ENCODE measurements around the gene SPINDOC. TPM values are rescaled to one million over a fixed set of nuclear protein-coding genes. Genes with fewer than 3 reads are reported as not detected.
A peak's percentile ranks its signal among the peaks of the same experiment; 100 is the strongest.
"Not testable (repeated sequence)": the region's sequence is repeated elsewhere in the genome, so short reads cannot be mapped to it uniquely, and the experiment has no call there.

The SPINDOC gene
- total RNA-seq, 1 experiment from 2014 or later: 94.5 TPM

GRCh38 chr11:63770763-63771162 is 42.5 kb upstream of the SPINDOC start:
- no peak for DNase-seq (ENCODE audit: low spot score)
- H3K4me1 ChIP-seq (ENCODE audit: insufficient read depth, low read length, poor library complexity, severe bottlenecking): peaks cover 42% of the 10 kb centered on the region
- no TSS peak for BruUV-seq (replicated peaks)
- H3K9me3 ChIP-seq (ENCODE audit: low read depth, low read length, poor library complexity, severe bottlenecking): no peaks in the 10 kb centered on the region
- H3K27me3 ChIP-seq (replicated peaks; ENCODE audit: insufficient read depth, low read depth, low read length, poor library complexity): no peaks in the 10 kb centered on the region
- H3K27ac ChIP-seq (ENCODE audit: low read depth, low read length, poor library complexity, severe bottlenecking): no peak overlapping the region
- CTCF ChIA-PET: no interaction called here
- POLR2A ChIA-PET (ENCODE audit: low non-redundant PET): interaction anchor here (0.6 kb wide), 1 partner anchor 15 kb away, joined by 6 read pairs; no protein-coding TSS in a partner anchor
- no peak overlapping the region for H3K4me3 ChIP-seq (ENCODE audit: low read depth, low read length, poor library complexity, severe bottlenecking)
- TF ChIP-seq, protein P1, sequence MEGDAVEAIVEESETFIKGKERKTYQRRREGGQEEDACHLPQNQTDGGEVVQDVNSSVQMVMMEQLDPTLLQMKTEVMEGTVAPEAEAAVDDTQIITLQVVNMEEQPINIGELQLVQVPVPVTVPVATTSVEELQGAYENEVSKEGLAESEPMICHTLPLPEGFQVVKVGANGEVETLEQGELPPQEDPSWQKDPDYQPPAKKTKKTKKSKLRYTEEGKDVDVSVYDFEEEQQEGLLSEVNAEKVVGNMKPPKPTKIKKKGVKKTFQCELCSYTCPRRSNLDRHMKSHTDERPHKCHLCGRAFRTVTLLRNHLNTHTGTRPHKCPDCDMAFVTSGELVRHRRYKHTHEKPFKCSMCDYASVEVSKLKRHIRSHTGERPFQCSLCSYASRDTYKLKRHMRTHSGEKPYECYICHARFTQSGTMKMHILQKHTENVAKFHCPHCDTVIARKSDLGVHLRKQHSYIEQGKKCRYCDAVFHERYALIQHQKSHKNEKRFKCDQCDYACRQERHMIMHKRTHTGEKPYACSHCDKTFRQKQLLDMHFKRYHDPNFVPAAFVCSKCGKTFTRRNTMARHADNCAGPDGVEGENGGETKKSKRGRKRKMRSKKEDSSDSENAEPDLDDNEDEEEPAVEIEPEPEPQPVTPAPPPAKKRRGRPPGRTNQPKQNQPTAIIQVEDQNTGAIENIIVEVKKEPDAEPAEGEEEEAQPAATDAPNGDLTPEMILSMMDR (conservative IDR thresholded peaks at IDR 0.05; ENCODE audit: low read depth, low read length): no peak
- TF ChIP-seq EZH2 (IDR thresholded peaks at IDR 0.05; ENCODE audit: borderline replicate concordance, low read depth, low read length, poor library complexity, severe bottlenecking): no peak
- intact Hi-C loops (cut with micrococcal nuclease; ENCODE audit: unreplicated experiment): no loop called here
- H3K36me3 ChIP-seq (ENCODE audit: insufficient read depth, low read length, poor library complexity, severe bottlenecking): no peaks in the 10 kb centered on the region

DNA sequence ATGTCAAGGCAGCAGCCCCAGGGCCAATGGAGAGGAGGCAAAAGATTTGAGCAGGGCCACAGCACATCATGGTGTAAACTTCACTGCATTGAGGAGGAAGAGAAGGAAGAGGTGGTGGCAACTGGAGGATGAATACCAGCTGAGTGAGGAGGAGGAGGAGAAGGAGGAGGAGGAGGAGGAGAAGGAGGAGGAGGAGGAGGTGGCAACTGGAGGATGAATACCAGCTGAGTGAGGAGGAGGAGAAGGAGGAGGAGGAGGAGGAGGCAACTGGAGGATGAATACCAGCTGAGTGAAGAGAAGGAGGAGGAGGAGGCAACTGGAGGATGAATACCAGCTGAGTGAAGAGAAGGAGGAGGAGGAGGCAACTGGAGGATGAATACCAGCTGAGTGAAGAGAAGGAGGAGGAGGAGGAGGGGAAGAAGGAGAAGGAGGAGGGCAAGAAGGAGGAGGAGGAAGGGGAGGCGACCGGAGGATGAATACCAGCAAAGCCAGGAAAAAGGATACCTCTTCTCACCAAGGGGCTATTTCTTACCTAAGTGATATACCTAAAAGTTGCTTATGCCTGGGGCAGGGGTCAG is 41.4 kb upstream of the SPINDOC start:
- BruUV-seq (replicated peaks); H3K4me3 ChIP-seq (ENCODE audit: low read depth, low read length, poor library complexity, severe bottlenecking); DNase-seq (ENCODE audit: low spot score); H3K27me3 ChIP-seq (replicated peaks; ENCODE audit: insufficient read depth, low read depth, low read length, poor library complexity); intact Hi-C loops (cut with micrococcal nuclease; ENCODE audit: unreplicated experiment); H3K27ac ChIP-seq (ENCODE audit: low read depth, low read length, poor library complexity, severe bottlenecking); H3K9me3 ChIP-seq (ENCODE audit: low read depth, low read length, poor library complexity, severe bottlenecking); H3K36me3 ChIP-seq (ENCODE audit: insufficient read depth, low read length, poor library complexity, severe bottlenecking): not testable (repeated sequence)
- peaks cover 31% of the 10 kb centered on the region for H3K4me1 ChIP-seq (ENCODE audit: insufficient read depth, low read length, poor library complexity, severe bottlenecking)
- CTCF ChIA-PET: interaction anchor here (0.9 kb wide), 1 partner anchor 174 kb away, joined by 6 read pairs; no protein-coding TSS in a partner anchor
- POLR2A ChIA-PET (ENCODE audit: low non-redundant PET): interaction anchor here (0.6 kb wide), 1 partner anchor 83 kb away, joined by 4 read pairs; no protein-coding TSS in a partner anchor

DNA sequence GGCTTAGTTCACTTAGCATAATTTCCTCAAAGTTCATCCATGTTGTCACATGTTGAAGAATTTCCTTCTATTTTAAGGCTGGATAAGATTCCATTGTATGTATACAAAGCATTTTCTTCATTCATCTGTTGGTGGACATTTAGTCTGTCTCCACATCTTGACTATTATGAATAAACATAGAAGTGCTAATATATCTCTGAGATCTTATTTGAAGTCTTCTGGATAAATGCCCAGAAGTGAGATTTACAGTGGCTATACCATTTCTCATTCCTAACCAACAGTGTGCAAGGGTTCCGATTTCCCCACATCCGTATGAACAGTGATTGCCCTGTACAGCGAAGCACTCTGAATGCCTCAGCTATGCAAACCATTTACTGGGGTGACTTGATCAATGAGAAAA is 38.1 kb upstream of the SPINDOC start:
- peak; percentile 78 for DNase-seq (ENCODE audit: low spot score)
- BruUV-seq (replicated peaks): no TSS peak
- Histone ChIP-seq H3K27me3 (replicated peaks; ENCODE audit: insufficient read depth, low read depth, low read length, poor library complexity) (no peaks in the 10 kb centered on the region), H3K36me3 (ENCODE audit: insufficient read depth, low read length, poor library complexity, severe bottlenecking) (no peaks in the 10 kb centered on the region), H3K4me3 (ENCODE audit: low read depth, low read length, poor library complexity, severe bottlenecking) (no peak overlapping the region), H3K27ac (ENCODE audit: low read depth, low read length, poor library complexity, severe bottlenecking) (no peak overlapping the region), H3K4me1 (ENCODE audit: insufficient read depth, low read length, poor library complexity, severe bottlenecking) (peaks cover 28% of the 10 kb centered on the region), H3K9me3 (ENCODE audit: low read depth, low read length, poor library complexity, severe bottlenecking) (no peaks in the 10 kb centered on the region)
- intact Hi-C loops (cut with micrococcal nuclease; ENCODE audit: unreplicated experiment): no loop called here
- ChIA-PET POLR2A (ENCODE audit: low non-redundant PET) (no interaction called here), CTCF (interaction anchor here (0.6 kb wide), 1 partner anchor 373 kb away, joined by 3 read pairs; no protein-coding TSS in a partner anchor)
- TF ChIP-seq, protein P1 (conservative IDR thresholded peaks at IDR 0.05; ENCODE audit: low read depth, low read length): no peak
- TF ChIP-seq EZH2 (IDR thresholded peaks at IDR 0.05; ENCODE audit: borderline replicate concordance, low read depth, low read length, poor library complexity, severe bottlenecking): no peak

DNA sequence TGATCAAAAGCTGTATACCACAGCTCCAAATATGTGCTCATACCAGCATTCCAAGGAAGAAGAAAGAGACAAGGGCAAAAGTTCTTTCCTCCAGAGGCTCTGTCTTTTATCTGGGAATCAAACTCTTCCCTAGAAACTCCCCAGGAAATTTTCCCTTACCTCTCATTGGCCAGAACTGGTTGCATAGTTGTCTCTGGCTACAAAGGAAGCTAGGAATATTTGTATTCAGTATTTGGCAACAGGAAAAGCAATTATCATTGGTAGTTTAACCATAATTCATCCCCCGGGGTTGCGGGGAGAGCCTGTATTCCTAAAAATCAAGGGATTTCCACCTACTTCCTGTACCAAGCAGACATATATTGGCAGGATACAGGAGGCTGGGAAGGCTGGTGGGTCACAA is 34.2 kb upstream of the SPINDOC start:
- TF ChIP-seq EZH2 (IDR thresholded peaks at IDR 0.05; ENCODE audit: borderline replicate concordance, low read depth, low read length, poor library complexity, severe bottlenecking): no peak
- TF ChIP-seq, protein P1 (conservative IDR thresholded peaks at IDR 0.05; ENCODE audit: low read depth, low read length): no peak
- H3K9me3 ChIP-seq (ENCODE audit: low read depth, low read length, poor library complexity, severe bottlenecking): no peaks in the 10 kb centered on the region
- H3K4me3 ChIP-seq (ENCODE audit: low read depth, low read length, poor library complexity, severe bottlenecking): no peak overlapping the region
- H3K36me3 ChIP-seq (ENCODE audit: insufficient read depth, low read length, poor library complexity, severe bottlenecking): no peaks in the 10 kb centered on the region
- H3K27ac ChIP-seq (ENCODE audit: low read depth, low read length, poor library complexity, severe bottlenecking): no peak overlapping the region
- ChIA-PET CTCF (interaction anchor here (0.5 kb wide), 1 partner anchor 526 kb away, joined by 5 read pairs; the partner anchor contains the start of gene ESRRA), POLR2A (ENCODE audit: low non-redundant PET) (no interaction called here)
- DNase-seq (ENCODE audit: low spot score): peak; percentile 80
- BruUV-seq (replicated peaks): no TSS peak
- intact Hi-C loops (cut with micrococcal nuclease; ENCODE audit: unreplicated experiment): no loop called here
- peaks cover 22% of the 10 kb centered on the region for H3K4me1 ChIP-seq (ENCODE audit: insufficient read depth, low read length, poor library complexity, severe bottlenecking)
- no peaks in the 10 kb centered on the region for H3K27me3 ChIP-seq (replicated peaks; ENCODE audit: insufficient read depth, low read depth, low read length, poor library complexity)
